Natural killer cell (primary cell): ENCODE results near the gene TBCK. TPM values are rescaled to one million over a fixed set of nuclear protein-coding genes. Genes with fewer than 3 reads are reported as not detected.

Experiments
- ATAC-seq, 3 donors: fragments of 150-1000 bp in 2 of 3; fragments of 200-7000 bp in 1 of 3; cut with Tn5 transposase; 1 replicate in 1 of 3; 2 replicates in 2 of 3; pipeline ENCODE4 v1.10.0; 2021; ENCODE audit warnings: mild to moderate bottlenecking in 2 of 3, moderate library complexity in 2 of 3
- DNase-seq, 2 donors: peaks; one replicate each; pipeline versions ENCODE4 v3.0.0 to v3.0.0-alpha.2; 2013 to 2021; ENCODE audit warnings: mixed read lengths in 1 of 2
- H3K27ac ChIP-seq: one replicate; pipeline ENCODE4 v1.5.1; 2013; ENCODE audit warnings: mild to moderate bottlenecking, low read length
- H3K27me3 ChIP-seq: one replicate; pipeline ENCODE4 v1.6.1; 2013; ENCODE audit warnings: low read length; ENCODE audit not compliant: control insufficient read depth, insufficient read depth
- H3K36me3 ChIP-seq: one replicate; pipeline ENCODE4 v1.6.1; 2013; ENCODE audit warnings: low read length; ENCODE audit not compliant: control insufficient read depth, insufficient read depth
- H3K4me1 ChIP-seq: one replicate; pipeline ENCODE4 v1.6.1; 2013; ENCODE audit warnings: low read length; ENCODE audit not compliant: control insufficient read depth, insufficient read depth
- H3K4me3 ChIP-seq: one replicate; pipeline ENCODE4 v1.5.1; 2013; ENCODE audit warnings: low read length
- H3K9me3 ChIP-seq: one replicate; pipeline ENCODE4 v1.6.1; 2013; ENCODE audit warnings: low read length; ENCODE audit not compliant: control insufficient read depth, insufficient read depth
- H3K27ac Mint-ChIP-seq, 2 donors: one replicate each; pipeline ENCODE4 v1.8.0; 2022; ENCODE audit warnings: mild to moderate bottlenecking in 2 of 2, mixed read lengths in 2 of 2, moderate library complexity in 1 of 2
- H3K27me3 Mint-ChIP-seq, 2 donors: one replicate each; pipeline ENCODE4 v1.8.0; 2022; ENCODE audit warnings: low read depth in 2 of 2, mixed read lengths in 2 of 2
- H3K36me3 Mint-ChIP-seq: one replicate; pipeline ENCODE4 v1.8.0; 2022; ENCODE audit warnings: mixed read lengths
- H3K4me1 Mint-ChIP-seq, 2 donors: one replicate each; pipeline ENCODE4 v1.8.0; 2022; ENCODE audit warnings: mixed read lengths in 2 of 2
- H3K4me3 Mint-ChIP-seq: one replicate; pipeline ENCODE4 v1.8.0; 2022; ENCODE audit warnings: mild to moderate bottlenecking, moderate library complexity, mixed read lengths
- H3K9me3 Mint-ChIP-seq, 2 donors: one replicate each; pipeline ENCODE4 v1.8.0; 2022; ENCODE audit warnings: mixed read lengths in 2 of 2
- WGBS: methylation state at CpG from one replicate; pipeline ENCODE4 v1.1.7; 2013; ENCODE audit warnings: missing lambda C conversion rate; ENCODE audit not compliant: insufficient coverage; 5-methylcytosine and 5-hydroxymethylcytosine counted together
- intact Hi-C: fragments of 100-400 bp; cut with micrococcal nuclease; formaldehyde crosslinking; loops from one replicate; pipeline ENCODE4 v1.14.2; 2022
- total RNA-seq, 4 donors: library from RNA; stranded (reverse); fragments of 120-200 nt in 1 of 4; gene quantifications; one replicate each; pipeline versions ENCODE4 v1.2.3 to v1.2.4, GENCODE V29; 2013 to 2022
- TF ChIP-seq, protein P1 (sequence below): fragments of 200-600 bp; IDR thresholded peaks from one replicate; pipeline ENCODE4 v1.8.0; 2022; ENCODE audit warnings: antibody characterized with exemption

The TBCK gene
- total RNA-seq, 3 donors from 2014 or later (not counting 1 experiment from before 2014, with no cell fraction given) = 49.5 to 78.5 (median 54.2) TPM

DNA sequence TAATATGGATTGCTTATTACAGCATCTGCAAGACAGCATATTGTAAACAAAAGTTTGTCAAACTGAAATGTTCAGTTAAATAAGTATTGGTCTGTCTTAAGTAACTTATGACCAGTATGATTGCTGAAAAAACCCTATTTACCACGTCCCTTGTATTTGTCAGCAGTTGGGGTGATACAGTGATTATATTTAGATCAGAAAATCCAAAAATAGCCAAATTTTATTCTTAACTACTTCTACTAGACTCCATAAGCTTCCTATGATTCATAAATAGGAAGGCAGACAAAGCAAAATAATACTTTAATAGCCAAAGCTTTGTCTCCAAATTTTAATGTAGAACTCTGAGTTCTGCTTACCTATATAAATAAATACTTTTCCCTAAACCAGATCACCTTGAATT, 45.3 kb downstream of the TBCK start:
- H3K36me3 ChIP-seq = no peaks in the 10 kb centered on the region
- no peaks in the 10 kb centered on the region for H3K27me3 ChIP-seq
- no peaks in the 10 kb centered on the region for H3K4me1 ChIP-seq
- Mint-ChIP-seq H3K27ac (no peak overlapping the region), H3K9me3 (no peaks in the 10 kb centered on the region), H3K4me1 (peaks cover 13 to 21% of the 10 kb centered on the region in 2 donors), H3K4me3 (no peak overlapping the region), H3K27me3 (no peaks in the 10 kb centered on the region), H3K36me3 (peaks cover 8% of the 10 kb centered on the region)
- no CpG with 5 or more reads among the region's 1 CpG for WGBS
- H3K4me3 ChIP-seq = no peak overlapping the region
- H3K27ac ChIP-seq = no peak overlapping the region
- intact Hi-C loops = no loop called here
- H3K9me3 ChIP-seq = no peaks in the 10 kb centered on the region
- TF ChIP-seq, protein P1, sequence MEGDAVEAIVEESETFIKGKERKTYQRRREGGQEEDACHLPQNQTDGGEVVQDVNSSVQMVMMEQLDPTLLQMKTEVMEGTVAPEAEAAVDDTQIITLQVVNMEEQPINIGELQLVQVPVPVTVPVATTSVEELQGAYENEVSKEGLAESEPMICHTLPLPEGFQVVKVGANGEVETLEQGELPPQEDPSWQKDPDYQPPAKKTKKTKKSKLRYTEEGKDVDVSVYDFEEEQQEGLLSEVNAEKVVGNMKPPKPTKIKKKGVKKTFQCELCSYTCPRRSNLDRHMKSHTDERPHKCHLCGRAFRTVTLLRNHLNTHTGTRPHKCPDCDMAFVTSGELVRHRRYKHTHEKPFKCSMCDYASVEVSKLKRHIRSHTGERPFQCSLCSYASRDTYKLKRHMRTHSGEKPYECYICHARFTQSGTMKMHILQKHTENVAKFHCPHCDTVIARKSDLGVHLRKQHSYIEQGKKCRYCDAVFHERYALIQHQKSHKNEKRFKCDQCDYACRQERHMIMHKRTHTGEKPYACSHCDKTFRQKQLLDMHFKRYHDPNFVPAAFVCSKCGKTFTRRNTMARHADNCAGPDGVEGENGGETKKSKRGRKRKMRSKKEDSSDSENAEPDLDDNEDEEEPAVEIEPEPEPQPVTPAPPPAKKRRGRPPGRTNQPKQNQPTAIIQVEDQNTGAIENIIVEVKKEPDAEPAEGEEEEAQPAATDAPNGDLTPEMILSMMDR = no peak
- no peak for DNase-seq
- ATAC-seq = no peak

DNA sequence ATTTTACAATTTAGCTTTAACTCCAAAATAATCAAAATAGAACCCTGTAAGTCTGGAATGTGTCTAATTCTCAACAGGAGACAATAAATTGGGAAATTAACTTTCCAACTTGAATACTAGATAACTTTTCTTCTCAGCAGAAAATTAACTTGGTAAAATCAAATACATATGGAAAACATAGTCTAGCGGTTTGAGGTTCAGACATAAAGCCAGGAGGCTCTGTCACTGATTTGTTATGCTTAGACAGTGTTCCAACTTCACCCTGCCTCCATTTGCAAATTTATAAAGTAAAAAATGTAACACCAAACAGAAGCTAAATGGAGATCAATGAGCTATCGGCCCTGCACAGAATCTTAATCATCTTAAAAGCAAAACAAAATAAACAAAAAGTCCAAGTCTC, 46.3 kb downstream of the TBCK start:
- H3K9me3 Mint-ChIP-seq = no peaks in the 10 kb centered on the region
- intact Hi-C loops = no loop called here
- TF ChIP-seq, protein P1 = no peak
- Histone ChIP-seq H3K27ac (no peak overlapping the region), H3K4me3 (no peak overlapping the region), H3K36me3 (no peaks in the 10 kb centered on the region), H3K4me1 (no peaks in the 10 kb centered on the region), H3K27me3 (no peaks in the 10 kb centered on the region), H3K9me3 (no peaks in the 10 kb centered on the region)
- no peak for ATAC-seq
- no peak overlapping the region for H3K27ac Mint-ChIP-seq
- peaks cover 11 to 20% of the 10 kb centered on the region in 2 donors for H3K4me1 Mint-ChIP-seq
- no peak overlapping the region for H3K4me3 Mint-ChIP-seq
- H3K36me3 Mint-ChIP-seq = peaks cover 8% of the 10 kb centered on the region
- no peaks in the 10 kb centered on the region for H3K27me3 Mint-ChIP-seq
- DNase-seq = no peak
- 100% methylated on average over 1 of the region's 2 CpGs for WGBS

DNA sequence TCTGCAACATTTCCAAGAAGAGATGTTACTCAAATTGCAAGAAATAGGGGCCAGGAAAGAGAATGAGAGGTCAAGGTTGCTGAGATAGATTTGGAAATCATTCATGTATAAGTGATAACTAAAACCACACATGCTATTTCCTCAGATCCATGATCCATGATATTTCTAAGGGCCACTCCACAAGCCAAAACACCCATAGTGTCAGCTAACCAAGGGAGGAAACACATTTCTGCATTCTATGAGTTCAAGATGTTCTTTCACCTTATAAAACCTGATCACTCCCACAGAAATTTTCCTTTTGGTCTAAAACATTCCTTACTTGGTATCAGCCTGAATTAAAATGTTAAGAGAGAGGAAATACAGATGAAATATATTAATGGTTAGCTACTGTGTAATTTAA, 47.2 kb downstream of the TBCK start:
- Mint-ChIP-seq H3K4me1 (peaks cover 5 to 10% of the 10 kb centered on the region in 2 donors), H3K9me3 (no peaks in the 10 kb centered on the region), H3K36me3 (no peaks in the 10 kb centered on the region), H3K27me3 (no peaks in the 10 kb centered on the region), H3K27ac (no peak overlapping the region), H3K4me3 (no peak overlapping the region)
- no peak overlapping the region for H3K4me3 ChIP-seq
- H3K9me3 ChIP-seq = no peaks in the 10 kb centered on the region
- TF ChIP-seq, protein P1 = no peak
- H3K36me3 ChIP-seq = no peaks in the 10 kb centered on the region
- intact Hi-C loops = no loop called here
- H3K27me3 ChIP-seq = no peaks in the 10 kb centered on the region
- ATAC-seq = no peak
- no peak for DNase-seq
- H3K4me1 ChIP-seq = no peaks in the 10 kb centered on the region
- no peak overlapping the region for H3K27ac ChIP-seq

DNA sequence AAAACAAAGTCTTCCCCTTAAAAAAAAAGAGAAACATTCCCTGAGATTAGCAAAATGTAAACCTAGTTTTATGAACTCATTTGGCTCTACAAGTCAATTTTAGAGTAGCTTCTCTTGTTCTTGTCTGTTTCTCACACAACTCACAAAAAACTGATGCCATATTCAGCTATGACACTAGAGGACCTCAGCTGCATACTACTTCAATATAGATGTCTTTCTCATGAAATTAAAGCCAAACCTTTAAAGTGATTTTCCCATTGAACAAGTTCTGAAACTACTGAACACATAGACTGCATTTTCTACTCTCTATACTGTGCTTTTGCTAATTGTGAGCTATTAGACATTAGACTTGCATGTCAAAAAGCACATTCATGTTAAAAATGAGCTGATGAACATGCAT, 49.8 kb downstream of the TBCK start:
- no peaks in the 10 kb centered on the region for H3K27me3 ChIP-seq
- DNase-seq (peak in 1 of 2 donors; percentile 33), ATAC-seq (peak in 1 of 3 donors; percentile 40)
- Mint-ChIP-seq H3K4me3 (no peak overlapping the region), H3K27ac (no peak overlapping the region), H3K9me3 (no peaks in the 10 kb centered on the region), H3K27me3 (no peaks in the 10 kb centered on the region), H3K36me3 (no peaks in the 10 kb centered on the region), H3K4me1 (peaks cover 5 to 8% of the 10 kb centered on the region in 2 donors)
- no peaks in the 10 kb centered on the region for H3K4me1 ChIP-seq
- no peaks in the 10 kb centered on the region for H3K9me3 ChIP-seq
- H3K27ac ChIP-seq = no peak overlapping the region
- no peak overlapping the region for H3K4me3 ChIP-seq
- intact Hi-C loops = no loop called here
- no peaks in the 10 kb centered on the region for H3K36me3 ChIP-seq
- TF ChIP-seq, protein P1 = peak; percentile 26
